OCI-LY7 (cell line): Measurements from ENCODE around the gene CDH9. TPM values are rescaled to one million over a fixed set of nuclear protein-coding genes. Genes with fewer than 3 reads are reported as not detected.

Experiments
- BruUV-seq: library from RNA; stranded (reverse); fragments of 400-500 nt; replicated peaks from 2 replicates; lab custom pipeline; 2021; lab: Mats Ljungman, UMichigan
- CTCF ChIA-PET: fragments of 300-600 bp; sonication (Branson Sonifier 250); formaldehyde crosslinking; loops from one replicate; lab custom pipeline; 2022; ENCODE audit warnings: antibody characterized with exemption; ENCODE audit not compliant: unreplicated experiment; lab: Charles Lee
- POLR2A ChIA-PET: fragments of 300-600 bp; sonication (Branson Sonifier 250); formaldehyde crosslinking; loops from one replicate; lab custom pipeline; 2022; ENCODE audit warnings: antibody characterized with exemption; lab: Charles Lee
- DNase-seq: peaks from one replicate; pipeline ENCODE4 v3.0.0-alpha.2; 2015; ENCODE audit warnings: low spot score
- H2AFZ ChIP-seq: fragments of 200-600 bp; sonication (generic), shearing (Covaris generic); 2 replicates; pipeline ENCODE4 v1.6.1; 2014; ENCODE audit warnings: mild to moderate bottlenecking, antibody characterized with exemption, low read length, moderate library complexity
- H3K27ac ChIP-seq: fragments of 200-600 bp; sonication (generic); 2 replicates; pipeline ENCODE4 v1.5.1; 2014; ENCODE audit warnings: mixed run types, low read depth, mild to moderate bottlenecking, moderate library complexity, low read length, inconsistent platforms; ENCODE audit not compliant: poor library complexity, severe bottlenecking
- H3K36me3 ChIP-seq: fragments of 200-600 bp; sonication (generic); 2 replicates; pipeline ENCODE4 v1.6.1; 2014; ENCODE audit warnings: mild to moderate bottlenecking, antibody characterized with exemption, low read length, moderate library complexity, mixed read lengths; ENCODE audit not compliant: insufficient read depth
- H3K4me1 ChIP-seq: fragments of 200-600 bp; sonication (generic); 2 replicates; pipeline ENCODE4 v1.5.1; 2014; ENCODE audit warnings: mild to moderate bottlenecking, low read length; ENCODE audit not compliant: insufficient read depth, poor library complexity, severe bottlenecking
- H3K4me2 ChIP-seq: fragments of 200-600 bp; sonication (generic); 2 replicates; pipeline ENCODE4 v1.6.1; 2014; ENCODE audit warnings: mild to moderate bottlenecking, low read length
- H3K4me3 ChIP-seq: fragments of 200-600 bp; sonication (generic); 2 replicates; pipeline ENCODE4 v1.5.1; 2014; ENCODE audit warnings: mild to moderate bottlenecking, low read depth, low read length; ENCODE audit not compliant: poor library complexity, severe bottlenecking
- H3K79me2 ChIP-seq: fragments of 200-600 bp; sonication (generic); 2 replicates; pipeline ENCODE4 v1.6.1; 2016; ENCODE audit warnings: low read depth, mild to moderate bottlenecking, low read length, moderate library complexity, mixed read lengths; ENCODE audit not compliant: insufficient read depth
- H3K9me2 ChIP-seq: fragments of 200-600 bp; sonication (generic); 2 replicates; pipeline ENCODE4 v1.6.1; 2016; ENCODE audit warnings: mild to moderate bottlenecking, low read length, mixed read lengths; ENCODE audit not compliant: insufficient read depth
- H3K9me3 ChIP-seq: fragments of 200-600 bp; sonication (generic); 2 replicates; pipeline ENCODE4 v1.6.1; 2014; ENCODE audit warnings: mild to moderate bottlenecking, mixed run types, low read length, mixed read lengths
- H4K20me1 ChIP-seq: fragments of 200-600 bp; sonication (generic); 2 replicates; pipeline ENCODE4 v1.6.1; 2014; ENCODE audit warnings: mild to moderate bottlenecking, antibody characterized with exemption, low read length, moderate library complexity, mixed read lengths; ENCODE audit not compliant: insufficient read depth
- EZH2phosphoT487 ChIP-seq: fragments of 200-600 bp; sonication (generic); IDR thresholded peaks from 2 replicates; pipeline ENCODE4 v1.6.1; 2018; ENCODE audit warnings: low read depth, borderline replicate concordance, mild to moderate bottlenecking, mixed run types, antibody characterized with exemption, low read length, moderate library complexity, mixed read lengths
- intact Hi-C: fragments of 100-400 bp; cut with micrococcal nuclease; formaldehyde crosslinking; loops from one replicate; pipeline ENCODE4 v1.10.0; 2022; ENCODE audit not compliant: unreplicated experiment
- total RNA-seq, 2 experiments: library from RNA; depleted of rRNA in 1 of 2; stranded (reverse); fragments of >200 nt in 1 of 2; shearing (Covaris generic) in 1 of 2; gene quantifications; 2 replicates each; pipeline ENCODE4 v1.2.3, GENCODE V29; 2014 to 2022
- TF ChIP-seq, protein P1 (sequence below): fragments of 200-600 bp; sonication (generic); conservative IDR thresholded peaks from 2 replicates; pipeline ENCODE4 v1.5.1; 2014; ENCODE audit warnings: mild to moderate bottlenecking, antibody characterized with exemption, low read length, moderate library complexity, mixed read lengths

The CDH9 gene
- total RNA-seq, 2 experiments from 2014 or later = not detected

DNA sequence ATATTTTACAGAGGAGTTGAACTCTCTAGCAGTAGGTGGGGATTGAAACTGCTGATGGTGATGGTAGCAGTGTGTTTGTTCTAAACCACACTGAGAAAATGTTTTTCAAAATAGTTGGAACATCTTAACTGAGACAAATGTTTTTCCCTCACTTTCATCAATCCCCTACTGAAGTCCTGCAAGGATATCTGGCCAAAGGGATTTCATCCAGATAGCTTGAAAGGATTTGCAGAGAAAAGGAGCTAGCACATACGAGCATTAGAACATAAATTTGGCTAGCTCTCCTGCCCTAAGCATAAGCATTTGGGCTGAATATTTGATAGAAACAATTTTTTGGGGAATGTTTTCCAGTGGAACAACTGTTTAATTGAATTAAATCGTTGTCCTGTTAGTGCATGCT, 153.9 kb downstream of the CDH9 start:
- Histone ChIP-seq H3K36me3 (no peaks in the 10 kb centered on the region), H3K4me3 (no peak overlapping the region), H4K20me1 (no peaks in the 10 kb centered on the region), H2AFZ (no peak overlapping the region), H3K27ac (no peak overlapping the region), H3K9me3 (no peaks in the 10 kb centered on the region), H3K4me2 (no peak overlapping the region), H3K79me2 (no peaks in the 10 kb centered on the region), H3K4me1 (no peaks in the 10 kb centered on the region), H3K9me2 (no peaks in the 10 kb centered on the region)
- CTCF ChIA-PET = no interaction called here
- intact Hi-C loops = no loop called here
- POLR2A ChIA-PET = no interaction called here
- no peak for DNase-seq
- no peak for TF ChIP-seq EZH2phosphoT487
- TF ChIP-seq, protein P1, sequence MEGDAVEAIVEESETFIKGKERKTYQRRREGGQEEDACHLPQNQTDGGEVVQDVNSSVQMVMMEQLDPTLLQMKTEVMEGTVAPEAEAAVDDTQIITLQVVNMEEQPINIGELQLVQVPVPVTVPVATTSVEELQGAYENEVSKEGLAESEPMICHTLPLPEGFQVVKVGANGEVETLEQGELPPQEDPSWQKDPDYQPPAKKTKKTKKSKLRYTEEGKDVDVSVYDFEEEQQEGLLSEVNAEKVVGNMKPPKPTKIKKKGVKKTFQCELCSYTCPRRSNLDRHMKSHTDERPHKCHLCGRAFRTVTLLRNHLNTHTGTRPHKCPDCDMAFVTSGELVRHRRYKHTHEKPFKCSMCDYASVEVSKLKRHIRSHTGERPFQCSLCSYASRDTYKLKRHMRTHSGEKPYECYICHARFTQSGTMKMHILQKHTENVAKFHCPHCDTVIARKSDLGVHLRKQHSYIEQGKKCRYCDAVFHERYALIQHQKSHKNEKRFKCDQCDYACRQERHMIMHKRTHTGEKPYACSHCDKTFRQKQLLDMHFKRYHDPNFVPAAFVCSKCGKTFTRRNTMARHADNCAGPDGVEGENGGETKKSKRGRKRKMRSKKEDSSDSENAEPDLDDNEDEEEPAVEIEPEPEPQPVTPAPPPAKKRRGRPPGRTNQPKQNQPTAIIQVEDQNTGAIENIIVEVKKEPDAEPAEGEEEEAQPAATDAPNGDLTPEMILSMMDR = no peak
- no TSS peak for BruUV-seq

DNA sequence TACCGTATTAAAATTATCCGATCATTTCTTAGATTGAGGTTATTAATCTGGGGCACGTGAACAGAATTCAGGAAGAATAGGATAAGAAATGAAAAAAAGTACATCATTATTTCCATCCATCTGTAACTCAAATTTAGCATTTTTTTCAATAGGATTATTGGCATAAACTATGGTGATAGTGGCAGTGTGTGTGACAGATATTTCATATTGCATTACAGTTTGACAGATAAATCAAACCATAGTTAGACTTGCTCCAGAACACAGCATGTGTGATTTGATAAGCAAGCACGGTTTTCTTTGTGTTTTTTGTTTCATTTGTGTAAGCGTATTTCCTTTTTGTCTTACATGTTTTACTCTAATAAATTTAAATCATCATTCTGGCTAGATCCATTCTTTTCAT, 155.0 kb downstream of the CDH9 start:
- Histone ChIP-seq H3K9me3 (no peaks in the 10 kb centered on the region; the same call in 1 of the 2 replicates), H3K4me1 (no peaks in the 10 kb centered on the region), H3K4me2 (no peak overlapping the region), H2AFZ (no peak overlapping the region), H3K36me3 (no peaks in the 10 kb centered on the region), H3K27ac (no peak overlapping the region), H3K9me2 (no peaks in the 10 kb centered on the region), H3K4me3 (no peak overlapping the region), H3K79me2 (no peaks in the 10 kb centered on the region), H4K20me1 (no peaks in the 10 kb centered on the region)
- DNase-seq = no peak
- POLR2A ChIA-PET = no interaction called here
- BruUV-seq = no TSS peak
- TF ChIP-seq, protein P1 = no peak
- no peak for TF ChIP-seq EZH2phosphoT487
- intact Hi-C loops = no loop called here
- CTCF ChIA-PET = no interaction called here

DNA sequence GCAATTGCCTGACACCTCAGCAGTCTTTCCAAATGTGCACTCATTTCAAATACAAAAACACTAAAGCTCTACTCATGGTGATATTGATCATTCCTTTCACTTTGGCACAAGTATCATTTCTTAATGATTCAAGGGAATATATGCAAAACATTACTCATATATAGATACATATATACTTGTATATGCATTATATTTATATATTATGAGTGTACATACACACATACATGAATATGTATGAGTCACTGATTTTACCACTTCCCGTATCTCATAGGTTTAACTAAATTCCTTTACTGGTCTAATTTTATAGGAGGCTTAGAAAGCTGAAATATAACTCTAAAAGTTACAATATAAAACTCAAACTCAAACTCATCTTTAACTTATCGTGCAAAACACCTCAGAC, 156.5 kb downstream of the CDH9 start:
- ChIA-PET POLR2A (no interaction called here), CTCF (no interaction called here)
- no peak overlapping the region for H3K4me2 ChIP-seq
- no peak overlapping the region for H3K4me3 ChIP-seq
- no peaks in the 10 kb centered on the region for H3K4me1 ChIP-seq
- no TSS peak for BruUV-seq
- H3K9me2 ChIP-seq = no peaks in the 10 kb centered on the region
- TF ChIP-seq, protein P1 = no peak
- no peak for TF ChIP-seq EZH2phosphoT487
- no peaks in the 10 kb centered on the region for H3K79me2 ChIP-seq
- H3K36me3 ChIP-seq = no peaks in the 10 kb centered on the region
- H3K27ac ChIP-seq = no peak overlapping the region
- no peaks in the 10 kb centered on the region; the same call in 1 of the 2 replicates for H3K9me3 ChIP-seq
- H4K20me1 ChIP-seq = no peaks in the 10 kb centered on the region
- no peak overlapping the region for H2AFZ ChIP-seq
- DNase-seq = no peak
- intact Hi-C loops = no loop called here
